Measurements from ENCODE around the gene RAPGEF5.

GRCh38 chr7:22230238-22230637 lies 126.7 kb downstream of the RAPGEF5 start:
- no peak for TF ChIP-seq CTCF (IDR thresholded peaks at IDR 0.05)
- TF ChIP-seq POLR2A (IDR thresholded peaks at IDR 0.05), result no peak
